Subcutaneous adipose tissue (tissue), 4 donors: ENCODE data around the gene TNNT1. TPM values are rescaled to one million over a fixed set of nuclear protein-coding genes. Genes with fewer than 3 reads are reported as not detected.

Source experiments
- total RNA-seq, 4 donors: library from RNA; depleted of rRNA; stranded (reverse); fragments of >200 nt; gene quantifications; one replicate each; pipeline ENCODE4 v1.1.0, GENCODE V29; 2016
- TF ChIP-seq, protein P1 (sequence below): fragments of 450-650 bp; IDR thresholded peaks from one replicate; pipeline ENCODE4 v1.5.1; 2016; ENCODE audit warnings: low read depth, mild to moderate bottlenecking, control low read depth, antibody characterized with exemption, moderate library complexity

Gene TNNT1
- total RNA-seq, 4 donors from 2014 or later, result 17.5 TPM; not detected in 3

DNA sequence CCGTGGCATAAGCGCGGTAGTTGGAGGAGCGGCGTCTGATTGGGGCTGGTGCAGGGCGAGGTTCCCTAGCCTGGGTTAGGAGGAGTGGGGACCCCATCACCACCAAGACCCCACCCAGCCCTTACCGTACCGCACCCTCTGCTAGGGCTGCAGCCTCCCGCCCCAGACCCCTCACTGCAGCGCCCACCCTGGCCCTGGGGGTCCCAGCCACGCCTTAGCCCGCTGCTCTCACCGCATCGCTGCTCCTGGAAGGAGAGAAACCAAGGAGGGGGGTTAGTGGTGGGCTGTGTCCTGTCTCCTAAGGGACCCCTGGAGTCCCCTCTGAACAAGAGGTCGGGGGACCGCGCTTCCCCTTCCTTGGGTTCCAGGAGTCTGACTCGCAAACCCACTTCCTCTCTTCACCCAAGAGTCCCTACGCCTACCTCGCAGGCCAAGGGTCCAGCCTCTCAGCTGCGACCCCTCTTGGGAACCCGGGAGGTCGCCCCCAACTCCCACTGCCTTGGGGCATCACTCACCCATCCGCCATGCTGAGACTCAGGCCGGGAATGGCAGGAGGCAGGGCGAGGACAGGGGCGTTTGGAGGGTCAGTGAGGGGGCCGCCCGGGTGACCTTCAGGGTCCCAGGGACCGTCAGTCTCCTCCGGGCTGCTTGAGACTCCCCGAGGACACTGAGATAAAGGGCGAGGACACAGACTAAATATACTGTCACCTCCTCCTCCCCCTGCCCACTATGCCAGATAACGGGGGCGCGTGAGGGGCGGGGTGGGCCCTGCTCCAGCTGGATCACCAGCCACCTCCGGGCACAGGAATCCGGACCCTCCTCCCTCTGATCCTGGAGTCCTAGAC is 8.3 kb upstream of the TNNT1 start, which contains the start of gene TNNI3:
Gene TNNI3 (minus strand): TSS at position 669 of the 845 bp plus-strand sequence. CDS start 143 bp downstream, at position 526.
- TF ChIP-seq, protein P1, sequence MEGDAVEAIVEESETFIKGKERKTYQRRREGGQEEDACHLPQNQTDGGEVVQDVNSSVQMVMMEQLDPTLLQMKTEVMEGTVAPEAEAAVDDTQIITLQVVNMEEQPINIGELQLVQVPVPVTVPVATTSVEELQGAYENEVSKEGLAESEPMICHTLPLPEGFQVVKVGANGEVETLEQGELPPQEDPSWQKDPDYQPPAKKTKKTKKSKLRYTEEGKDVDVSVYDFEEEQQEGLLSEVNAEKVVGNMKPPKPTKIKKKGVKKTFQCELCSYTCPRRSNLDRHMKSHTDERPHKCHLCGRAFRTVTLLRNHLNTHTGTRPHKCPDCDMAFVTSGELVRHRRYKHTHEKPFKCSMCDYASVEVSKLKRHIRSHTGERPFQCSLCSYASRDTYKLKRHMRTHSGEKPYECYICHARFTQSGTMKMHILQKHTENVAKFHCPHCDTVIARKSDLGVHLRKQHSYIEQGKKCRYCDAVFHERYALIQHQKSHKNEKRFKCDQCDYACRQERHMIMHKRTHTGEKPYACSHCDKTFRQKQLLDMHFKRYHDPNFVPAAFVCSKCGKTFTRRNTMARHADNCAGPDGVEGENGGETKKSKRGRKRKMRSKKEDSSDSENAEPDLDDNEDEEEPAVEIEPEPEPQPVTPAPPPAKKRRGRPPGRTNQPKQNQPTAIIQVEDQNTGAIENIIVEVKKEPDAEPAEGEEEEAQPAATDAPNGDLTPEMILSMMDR, result no peak

DNA sequence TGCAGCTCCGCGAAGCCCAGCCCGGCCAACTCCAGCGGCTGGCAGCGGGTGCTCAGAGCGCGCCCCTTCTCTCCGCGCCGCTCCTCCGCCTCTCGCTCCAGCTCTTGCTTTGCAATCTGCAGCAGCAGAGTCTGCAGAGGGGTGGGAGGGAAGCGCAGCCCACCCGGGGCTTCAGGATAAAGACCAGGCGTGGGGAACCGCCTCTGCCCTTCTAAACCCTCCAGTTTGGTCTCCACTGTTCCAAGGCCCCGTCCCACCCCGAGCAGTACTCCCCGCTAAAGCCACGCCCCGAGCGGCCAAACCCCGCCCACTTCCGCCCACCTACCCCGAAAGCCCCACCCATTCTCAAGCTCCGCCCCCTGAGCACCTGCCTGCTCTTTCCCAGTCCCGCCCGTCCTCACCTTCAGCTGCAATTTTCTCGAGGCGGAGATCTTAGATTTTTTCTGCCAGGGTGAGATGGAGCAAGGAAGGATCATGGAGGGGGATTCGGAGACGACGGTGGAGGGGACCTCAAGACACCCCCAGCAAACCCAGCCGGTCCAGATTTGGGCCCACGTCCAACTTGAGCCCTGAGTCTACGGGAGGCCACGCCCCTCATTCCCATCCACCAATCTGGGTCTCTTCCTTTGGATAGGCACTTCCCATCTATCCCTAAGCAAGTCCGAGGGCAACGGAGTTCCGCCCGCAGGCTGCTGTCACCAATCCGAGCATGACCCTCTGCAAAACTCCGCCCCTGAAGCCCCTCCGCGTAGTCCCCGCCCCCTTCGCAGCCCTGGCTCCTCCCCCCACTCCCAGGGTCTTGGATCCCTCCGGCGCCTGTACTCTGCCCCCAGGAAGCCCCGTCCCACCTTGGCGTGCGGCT is 7.4 kb upstream of the TNNT1 start:
- TF ChIP-seq, protein P1, result no peak

DNA sequence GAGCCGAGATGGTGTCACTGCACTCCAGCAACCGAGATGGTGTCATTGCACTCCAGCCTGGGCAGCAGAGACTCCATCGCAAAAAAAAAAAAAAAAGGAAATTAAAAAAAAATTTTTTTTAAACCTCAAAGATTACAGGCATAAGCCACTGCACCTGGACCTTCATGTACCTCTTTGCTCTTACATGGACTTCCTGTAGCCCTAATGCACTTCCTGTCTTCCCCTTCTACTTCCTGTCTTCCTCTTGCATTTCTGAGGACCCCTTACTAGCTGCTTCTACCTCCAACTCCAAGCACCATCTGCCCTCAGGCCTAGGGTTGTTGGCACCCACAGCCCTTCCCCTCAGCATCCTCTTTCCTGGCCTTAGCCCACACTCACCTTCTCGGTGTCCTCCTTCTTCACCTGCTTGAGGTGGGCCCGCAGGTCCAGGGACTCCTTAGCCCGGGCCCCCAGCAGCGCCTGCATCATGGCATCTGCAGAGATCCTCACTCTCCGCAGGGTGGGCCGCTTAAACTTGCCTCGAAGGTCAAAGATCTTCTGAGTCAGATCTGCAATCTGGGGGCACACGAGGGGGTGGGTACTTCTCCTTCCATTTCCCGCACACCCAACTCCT is 4.8 kb upstream of the TNNT1 start:
- TF ChIP-seq, protein P1, result no peak

DNA sequence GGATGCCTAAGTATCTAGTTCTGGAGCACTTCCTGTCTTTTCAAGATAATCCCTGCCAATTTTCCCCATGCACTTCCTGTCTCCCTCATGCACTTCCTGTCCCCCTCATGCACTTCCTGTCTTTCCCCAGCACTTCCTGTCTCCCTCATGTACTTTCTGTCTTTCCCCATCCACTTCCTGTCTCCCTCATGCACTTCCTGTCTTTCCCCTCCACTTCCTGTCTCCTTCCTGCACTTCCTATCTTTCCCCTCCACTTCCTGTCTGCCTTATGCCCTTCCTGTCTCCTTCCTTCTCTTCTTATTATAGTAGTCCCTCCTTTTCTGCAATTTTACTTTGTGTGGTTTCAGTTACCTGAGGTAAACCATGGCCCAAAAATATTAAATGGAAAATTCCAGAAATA is 3.0 kb upstream of the TNNT1 start:
- TF ChIP-seq, protein P1, result no peak

DNA sequence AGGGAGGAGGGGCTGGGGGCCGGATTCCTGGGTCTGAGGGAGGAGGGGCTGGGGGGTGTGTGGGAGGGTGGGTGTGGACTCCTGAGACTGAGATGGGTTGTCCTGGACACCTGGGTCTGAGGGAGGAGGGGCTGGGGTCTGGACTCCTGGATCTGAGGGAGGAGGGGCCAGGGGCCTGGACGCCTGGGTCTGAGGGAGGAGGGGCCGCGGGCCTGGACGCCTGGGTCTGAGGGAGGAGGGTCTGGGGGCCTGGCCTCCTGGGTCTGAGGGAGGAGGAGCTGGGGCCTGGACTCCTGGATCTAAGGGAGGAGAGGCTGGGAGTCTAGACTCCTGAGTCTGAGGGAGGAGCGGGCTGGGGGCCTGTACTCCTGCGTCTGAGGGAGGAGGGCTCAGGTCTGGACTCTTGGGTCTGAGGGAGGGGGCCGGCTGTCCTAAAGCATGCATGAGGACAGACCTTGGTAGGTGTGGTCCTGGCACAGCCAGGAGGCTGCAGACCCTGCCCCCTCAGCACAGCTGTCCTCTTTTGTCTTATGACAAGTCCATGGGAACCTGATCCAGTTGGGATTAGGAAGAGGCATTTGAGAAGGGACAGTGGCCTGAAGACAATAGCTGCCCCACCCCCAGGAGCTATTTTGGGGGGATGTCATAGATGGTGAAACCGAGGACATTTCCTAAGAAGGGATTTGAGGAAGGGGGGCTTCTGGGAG is 1.3 kb downstream of the TNNT1 start:
- TF ChIP-seq, protein P1, result no peak

DNA sequence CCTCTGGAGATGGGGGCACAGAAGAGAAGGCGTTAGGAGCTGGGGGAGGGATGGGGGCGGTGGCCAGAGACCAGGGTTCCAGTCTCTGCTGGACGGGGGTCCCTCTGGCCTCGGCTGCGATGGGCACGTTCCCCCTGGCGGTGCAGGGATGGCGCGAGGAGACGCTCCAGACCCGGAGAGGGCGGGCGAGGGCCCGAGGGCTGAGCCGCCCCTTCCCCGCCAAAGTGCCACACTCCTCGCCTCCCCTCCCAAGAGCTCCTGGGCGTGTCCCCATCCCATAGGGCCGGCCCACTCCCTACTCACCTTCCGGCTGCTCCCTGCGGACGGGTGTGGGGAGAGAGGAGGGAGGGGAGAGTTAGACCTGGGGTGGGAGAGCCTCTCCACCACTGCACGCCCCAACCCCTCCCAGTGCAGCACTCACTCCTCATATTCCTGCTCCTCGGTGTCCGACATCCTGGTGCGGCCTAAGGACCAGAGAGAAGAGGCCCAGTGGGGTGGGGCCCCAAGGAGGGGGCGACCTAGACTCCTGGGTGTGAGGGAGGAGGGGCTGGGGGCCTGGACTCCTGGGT is 2.2 kb downstream of the TNNT1 start:
- TF ChIP-seq, protein P1, result no peak
